ENCODE results near the gene CUTC. TPM values are rescaled to one million over a fixed set of nuclear protein-coding genes. Genes with fewer than 3 reads are reported as not detected.

The CUTC gene
- polyA plus RNA-seq, 3 donors = 17.3 to 41.9 (median 35.5) TPM

GRCh38 chr10:99720387-99720786 lies 11.6 kb upstream of the CUTC start:
- peaks cover 81 to 93% of the 10 kb centered on the region in 2 donors for H3K36me3 Mint-ChIP-seq
- no peak overlapping the region for H2AFZ ChIP-seq (ENCODE audit: insufficient read depth, low read depth, low read length, poor library complexity, severe bottlenecking)
- H3K4me1 ChIP-seq (ENCODE audit: control insufficient read depth in 1 of 2, insufficient read depth in 2 of 2, low read length in 2 of 2) = no peaks in the 10 kb centered on the region
- no peaks in the 10 kb centered on the region for H3K9me3 ChIP-seq (replicated peaks in 1 of 2; ENCODE audit: control insufficient read depth in 1 of 2, insufficient read depth in 1 of 2, low read length in 2 of 2)
- no peak overlapping the region for H3K4me3 Mint-ChIP-seq
- no peaks in the 10 kb centered on the region for H4K20me1 ChIP-seq (ENCODE audit: insufficient read depth, low read length)
- no peaks in the 10 kb centered on the region for H3K27me3 ChIP-seq (ENCODE audit: control insufficient read depth in 2 of 2, insufficient read depth in 2 of 2, low read length in 2 of 2)
- no peak overlapping the region for H3K4me2 ChIP-seq (replicated peaks; ENCODE audit: extremely low read depth, low read length, poor library complexity, severe bottlenecking)
- DNase-seq = no peak
- no peak overlapping the region for H3K4me3 ChIP-seq (replicated peaks in 1 of 3; ENCODE audit: low read depth in 2 of 3, low read length in 3 of 3)
- peaks cover 0 to 3% (median 0%) of the 10 kb centered on the region in 3 donors for H3K27me3 Mint-ChIP-seq (ENCODE audit: low read depth in 3 of 3)
- H3K79me2 ChIP-seq (ENCODE audit: insufficient read depth, low read length) = no peaks in the 10 kb centered on the region
- peaks cover 87 to 98% of the 10 kb centered on the region in 2 donors for H3K36me3 ChIP-seq (replicated peaks in 1 of 2; ENCODE audit: control insufficient read depth in 1 of 2, insufficient read depth in 2 of 2, low read length in 2 of 2)
- H3K9me3 Mint-ChIP-seq = peaks cover 0 to 2% (median 0%) of the 10 kb centered on the region in 7 donors
- 100% methylated on average over 1 of the region's 2 CpGs for WGBS (ENCODE audit: insufficient coverage)
- H3K27ac Mint-ChIP-seq = peak overlapping the region in 1 of 7 donors; percentile 18
- H3K27ac ChIP-seq (ENCODE audit: low read depth in 1 of 2, low read length in 2 of 2) = no peak overlapping the region
- intact Hi-C loops (cut with micrococcal nuclease) = no loop called here
- H3K9ac ChIP-seq (ENCODE audit: insufficient read depth, low read length, poor library complexity, severe bottlenecking) = no peak overlapping the region
- no peaks in the 10 kb centered on the region for H3K4me1 Mint-ChIP-seq
- no peak for TF ChIP-seq CTCF (IDR thresholded peaks at IDR 0.05)

GRCh38 chr10:99730026-99730425 lies 2.0 kb upstream of the CUTC start:
- no peak overlapping the region for H3K9ac ChIP-seq (ENCODE audit: insufficient read depth, low read length, poor library complexity, severe bottlenecking)
- peaks cover 36 to 48% of the 10 kb centered on the region in 2 donors for H3K36me3 Mint-ChIP-seq
- no peak overlapping the region for H3K4me3 ChIP-seq (replicated peaks in 1 of 3; ENCODE audit: low read depth in 2 of 3, low read length in 3 of 3)
- no peaks in the 10 kb centered on the region for H3K9me3 Mint-ChIP-seq
- intact Hi-C loops (cut with micrococcal nuclease) = no loop called here
- peaks cover 37 to 46% of the 10 kb centered on the region in 2 donors for H3K36me3 ChIP-seq (replicated peaks in 1 of 2; ENCODE audit: control insufficient read depth in 1 of 2, insufficient read depth in 2 of 2, low read length in 2 of 2)
- no peaks in the 10 kb centered on the region for H3K27me3 ChIP-seq (ENCODE audit: control insufficient read depth in 2 of 2, insufficient read depth in 2 of 2, low read length in 2 of 2)
- no peak overlapping the region for H3K27ac ChIP-seq (ENCODE audit: low read depth in 1 of 2, low read length in 2 of 2)
- no peak overlapping the region for H2AFZ ChIP-seq (ENCODE audit: insufficient read depth, low read depth, low read length, poor library complexity, severe bottlenecking)
- TF ChIP-seq CTCF (IDR thresholded peaks at IDR 0.05) = no peak
- peak overlapping the region in 1 of 7 donors; percentile 71 for H3K27ac Mint-ChIP-seq
- no peaks in the 10 kb centered on the region for H3K9me3 ChIP-seq (replicated peaks in 1 of 2; ENCODE audit: control insufficient read depth in 1 of 2, insufficient read depth in 1 of 2, low read length in 2 of 2)
- H3K27me3 Mint-ChIP-seq (ENCODE audit: low read depth in 3 of 3) = peaks cover 0 to 1% (median 0%) of the 10 kb centered on the region in 3 donors
- no peak overlapping the region for H3K4me3 Mint-ChIP-seq
- H3K4me2 ChIP-seq (replicated peaks; ENCODE audit: extremely low read depth, low read length, poor library complexity, severe bottlenecking) = no peak overlapping the region
- peaks cover 20 to 30% of the 10 kb centered on the region in 2 donors for H3K4me1 ChIP-seq (ENCODE audit: control insufficient read depth in 1 of 2, insufficient read depth in 2 of 2, low read length in 2 of 2)
- peaks cover 16% of the 10 kb centered on the region for H3K4me1 Mint-ChIP-seq
- H3K79me2 ChIP-seq (ENCODE audit: insufficient read depth, low read length) = peaks cover 45% of the 10 kb centered on the region
- 92% methylated on average over 1 of the region's 1 CpG for WGBS (ENCODE audit: insufficient coverage)
- no peak for DNase-seq
- H4K20me1 ChIP-seq (ENCODE audit: insufficient read depth, low read length) = no peaks in the 10 kb centered on the region
